Calu3 (cell line): ENCODE data around the gene GOT1. TPM values are rescaled to one million over a fixed set of nuclear protein-coding genes. Genes with fewer than 3 reads are reported as not detected.

Experiments used
- BruUV-seq: library from RNA; stranded (reverse); fragments of 400-500 nt; replicated peaks from 2 replicates; lab custom pipeline; 2021; lab: Mats Ljungman, UMichigan
- CTCF ChIA-PET: fragments of 300-600 bp; sonication (Branson Sonifier 250); formaldehyde crosslinking; loops from one replicate; lab custom pipeline; 2022; ENCODE audit warnings: antibody characterized with exemption; lab: Charles Lee
- DNase-seq: peaks from one replicate; pipeline ENCODE4 v3.0.0; 2022
- H3K27ac Mint-ChIP-seq: one replicate; pipeline ENCODE4 v1.8.0; 2022; ENCODE audit warnings: mixed read lengths; ENCODE audit not compliant: unreplicated experiment
- H3K27me3 Mint-ChIP-seq: one replicate; pipeline ENCODE4 v1.8.0; 2022; ENCODE audit warnings: mixed read lengths; ENCODE audit not compliant: unreplicated experiment
- H3K36me3 Mint-ChIP-seq: one replicate; pipeline ENCODE4 v1.8.0; 2022; ENCODE audit warnings: mild to moderate bottlenecking, moderate library complexity, mixed read lengths; ENCODE audit not compliant: insufficient read depth, unreplicated experiment
- H3K4me1 Mint-ChIP-seq: one replicate; pipeline ENCODE4 v1.8.0; 2022; ENCODE audit warnings: mild to moderate bottlenecking, low read depth, mixed read lengths; ENCODE audit not compliant: unreplicated experiment
- H3K4me3 Mint-ChIP-seq: one replicate; pipeline ENCODE4 v1.8.0; 2022; ENCODE audit warnings: mild to moderate bottlenecking, low read depth, moderate library complexity, mixed read lengths; ENCODE audit not compliant: unreplicated experiment
- H3K9me3 Mint-ChIP-seq: one replicate; pipeline ENCODE4 v1.8.0; 2022; ENCODE audit warnings: low read depth, mixed read lengths; ENCODE audit not compliant: unreplicated experiment
- intact Hi-C: fragments of 100-400 bp; cut with micrococcal nuclease; formaldehyde crosslinking; loops from one replicate; pipeline ENCODE4 v1.10.0; 2022; ENCODE audit not compliant: unreplicated experiment
- total RNA-seq: library from RNA; stranded (reverse); gene quantifications from 2 replicates; pipeline ENCODE4 v1.2.3, GENCODE V29; 2022
- TF ChIP-seq, protein P1 (sequence below): fragments of 200-600 bp; IDR thresholded peaks from one replicate; pipeline ENCODE4 v1.8.0; 2022; ENCODE audit warnings: antibody characterized with exemption; ENCODE audit not compliant: unreplicated experiment

GOT1 gene
- total RNA-seq, 1 experiment from 2014 or later: 35.6 TPM

DNA sequence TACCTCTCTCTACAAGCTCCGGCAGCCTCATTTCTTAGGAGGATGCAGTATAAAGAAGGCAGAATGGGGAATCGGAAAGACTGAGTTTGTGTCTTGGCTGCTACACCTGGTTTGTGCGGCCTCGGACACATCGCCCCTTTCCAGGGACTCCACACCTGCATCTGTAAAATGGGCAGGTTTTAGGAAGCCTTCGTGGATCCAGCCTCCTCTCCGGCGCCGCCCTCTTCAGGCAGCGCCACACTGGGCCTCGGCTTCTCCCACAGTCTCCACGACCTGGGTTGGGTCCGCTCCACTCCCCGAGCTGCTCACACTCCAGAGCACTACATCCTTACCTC lies 341 bp downstream of the GOT1 start:
- peaks cover 30% of the 10 kb centered on the region for H3K36me3 Mint-ChIP-seq
- intact Hi-C loops: loop anchor here (1.0 to 5.0 kb wide), 2 partner anchors 38 to 112 kb away; no protein-coding TSS in a partner anchor
- no peaks in the 10 kb centered on the region for H3K9me3 Mint-ChIP-seq
- DNase-seq: no peak
- CTCF ChIA-PET: interaction anchor here (1.3 to 1.5 kb wide), 2 partner anchors 38 to 190 kb away, joined by 3 read pairs; partner anchors contain the start of gene SLC25A28
- no peaks in the 10 kb centered on the region for H3K27me3 Mint-ChIP-seq
- BruUV-seq: no TSS peak
- peak overlapping the region; percentile 88 for H3K4me3 Mint-ChIP-seq
- TF ChIP-seq, protein P1, sequence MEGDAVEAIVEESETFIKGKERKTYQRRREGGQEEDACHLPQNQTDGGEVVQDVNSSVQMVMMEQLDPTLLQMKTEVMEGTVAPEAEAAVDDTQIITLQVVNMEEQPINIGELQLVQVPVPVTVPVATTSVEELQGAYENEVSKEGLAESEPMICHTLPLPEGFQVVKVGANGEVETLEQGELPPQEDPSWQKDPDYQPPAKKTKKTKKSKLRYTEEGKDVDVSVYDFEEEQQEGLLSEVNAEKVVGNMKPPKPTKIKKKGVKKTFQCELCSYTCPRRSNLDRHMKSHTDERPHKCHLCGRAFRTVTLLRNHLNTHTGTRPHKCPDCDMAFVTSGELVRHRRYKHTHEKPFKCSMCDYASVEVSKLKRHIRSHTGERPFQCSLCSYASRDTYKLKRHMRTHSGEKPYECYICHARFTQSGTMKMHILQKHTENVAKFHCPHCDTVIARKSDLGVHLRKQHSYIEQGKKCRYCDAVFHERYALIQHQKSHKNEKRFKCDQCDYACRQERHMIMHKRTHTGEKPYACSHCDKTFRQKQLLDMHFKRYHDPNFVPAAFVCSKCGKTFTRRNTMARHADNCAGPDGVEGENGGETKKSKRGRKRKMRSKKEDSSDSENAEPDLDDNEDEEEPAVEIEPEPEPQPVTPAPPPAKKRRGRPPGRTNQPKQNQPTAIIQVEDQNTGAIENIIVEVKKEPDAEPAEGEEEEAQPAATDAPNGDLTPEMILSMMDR: no peak
- peaks cover 16% of the 10 kb centered on the region for H3K4me1 Mint-ChIP-seq
- peak overlapping the region; percentile 93 for H3K27ac Mint-ChIP-seq

DNA sequence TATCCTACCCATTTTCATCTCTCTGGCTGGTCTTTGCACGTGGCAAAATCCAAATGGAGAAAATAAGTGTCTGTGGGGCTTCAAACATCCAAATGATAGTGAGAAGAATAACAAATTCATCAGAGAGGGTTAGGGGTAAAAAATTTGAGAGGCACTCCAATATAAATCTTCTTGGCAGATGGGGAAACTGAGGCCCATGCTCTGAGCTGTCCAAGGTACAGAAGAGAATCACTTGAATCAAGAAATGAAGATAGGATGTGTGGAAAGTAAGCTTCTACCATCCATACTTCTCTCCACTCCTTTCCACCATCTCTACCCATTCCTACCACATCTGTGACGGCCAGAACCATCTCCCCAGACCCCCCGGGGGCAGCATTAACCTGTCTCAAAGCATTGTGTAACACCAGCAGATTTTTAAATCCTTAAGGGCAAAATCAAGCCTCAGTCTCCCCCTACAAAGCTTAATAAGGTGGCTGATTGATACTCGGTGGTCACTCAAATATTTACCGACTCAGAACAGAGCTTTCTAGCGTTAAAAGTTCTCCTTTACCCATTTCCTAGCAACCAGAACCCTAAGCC lies 818 bp downstream of the GOT1 start:
- peak overlapping the region; percentile 93 for H3K27ac Mint-ChIP-seq
- intact Hi-C loops: loop anchor here (1.0 to 5.0 kb wide), 2 partner anchors 37 to 113 kb away; no protein-coding TSS in a partner anchor
- H3K4me3 Mint-ChIP-seq: peak overlapping the region; percentile 88

DNA sequence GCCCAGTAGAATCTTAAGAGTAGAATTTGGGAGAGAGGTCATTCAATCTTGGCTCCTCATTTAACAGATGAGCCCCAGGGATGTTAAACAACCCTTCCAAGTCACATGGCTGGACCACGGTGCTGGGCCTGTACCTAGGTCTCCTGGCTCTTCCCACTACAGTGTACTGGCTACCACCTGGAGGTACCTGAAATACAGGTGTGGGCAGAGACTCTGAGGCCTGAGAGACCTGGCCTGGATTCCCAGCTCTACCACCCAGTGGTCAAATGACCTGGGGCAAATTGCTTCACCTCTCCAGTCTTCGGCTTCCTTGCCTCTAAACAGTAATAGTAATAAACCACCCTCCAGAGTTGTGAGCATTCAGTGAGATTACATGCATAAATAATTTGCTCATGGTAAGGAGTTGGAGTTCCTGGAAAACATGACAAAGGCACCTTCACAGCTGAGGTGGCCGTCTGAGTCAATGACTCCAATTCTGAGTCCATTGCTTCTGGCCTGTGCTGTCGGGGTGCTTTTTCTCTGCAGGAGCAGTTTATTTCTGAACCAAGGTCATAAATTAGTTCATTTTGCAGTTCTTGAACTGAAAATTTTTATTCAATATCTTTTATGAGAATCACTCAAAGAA lies 2.7 kb downstream of the GOT1 start:
- Mint-ChIP-seq H3K9me3 (no peaks in the 10 kb centered on the region), H3K4me3 (no peak overlapping the region), H3K27ac (no peak overlapping the region), H3K36me3 (peaks cover 35% of the 10 kb centered on the region), H3K27me3 (no peaks in the 10 kb centered on the region), H3K4me1 (peaks cover 22% of the 10 kb centered on the region)
- intact Hi-C loops: no loop called here
- TF ChIP-seq, protein P1: no peak
- no peak for DNase-seq
- CTCF ChIA-PET: no interaction called here
- BruUV-seq: no TSS peak

More for the DNA sequence above, 818 bp downstream of the GOT1 start:
- BruUV-seq: TSS peak; percentile 40
- CTCF ChIA-PET: interaction anchor here (1.3 to 1.5 kb wide), 2 partner anchors 38 to 191 kb away, joined by 3 read pairs; partner anchors contain the start of gene SLC25A28
- no peak for DNase-seq
- Mint-ChIP-seq H3K9me3 (no peaks in the 10 kb centered on the region), H3K4me1 (peaks cover 21% of the 10 kb centered on the region), H3K27me3 (no peaks in the 10 kb centered on the region), H3K36me3 (peaks cover 34% of the 10 kb centered on the region)
- TF ChIP-seq, protein P1: no peak

DNA sequence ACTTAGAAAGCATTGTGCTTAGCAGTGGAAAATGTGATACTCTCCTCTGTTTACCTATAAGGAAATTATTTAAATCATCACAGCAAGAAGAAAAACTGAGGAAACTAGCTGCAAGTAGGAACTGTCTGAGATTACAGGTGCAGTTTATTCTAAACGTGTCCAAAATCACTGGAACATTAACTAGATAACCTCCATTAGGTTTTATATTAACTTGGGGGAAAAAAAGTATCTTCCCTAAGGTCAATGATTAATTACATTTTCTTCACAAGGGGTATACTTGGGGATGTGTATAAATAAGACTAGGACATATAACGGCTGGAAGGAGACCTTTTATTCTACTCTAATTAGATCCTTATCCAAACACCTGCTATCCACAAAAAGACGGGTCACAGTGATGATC lies 3.7 kb downstream of the GOT1 start:
- H3K4me3 Mint-ChIP-seq: no peak overlapping the region
- no peaks in the 10 kb centered on the region for H3K9me3 Mint-ChIP-seq
- intact Hi-C loops: no loop called here
- no peak overlapping the region for H3K27ac Mint-ChIP-seq
- no TSS peak for BruUV-seq
- no peak for DNase-seq
- no peaks in the 10 kb centered on the region for H3K27me3 Mint-ChIP-seq
- H3K36me3 Mint-ChIP-seq: peaks cover 35% of the 10 kb centered on the region
- TF ChIP-seq, protein P1: no peak
- H3K4me1 Mint-ChIP-seq: peaks cover 29% of the 10 kb centered on the region
- CTCF ChIA-PET: no interaction called here
